Renal pelvis (tissue), 12 donors: ENCODE measurements around the gene C16orf86. TPM values are rescaled to one million over a fixed set of nuclear protein-coding genes. Genes with fewer than 3 reads are reported as not detected.

Source experiments
- DNase-seq: peaks from one replicate; pipeline ENCODE4 v3.0.0-alpha.2; 2013
- long read RNA-seq, 16 experiments: transcript quantifications; one replicate each; lab custom pipeline, GENCODE V29; 2026
- polyA plus RNA-seq, 3 donors: library from polyadenylated mRNA; unstranded; fragments of 120-200 nt; gene quantifications; one replicate each; pipeline ENCODE4 v1.2.1, GENCODE V29; 2013; ENCODE audit not compliant: insufficient read length in 3 of 3

The C16orf86 gene, protein sequence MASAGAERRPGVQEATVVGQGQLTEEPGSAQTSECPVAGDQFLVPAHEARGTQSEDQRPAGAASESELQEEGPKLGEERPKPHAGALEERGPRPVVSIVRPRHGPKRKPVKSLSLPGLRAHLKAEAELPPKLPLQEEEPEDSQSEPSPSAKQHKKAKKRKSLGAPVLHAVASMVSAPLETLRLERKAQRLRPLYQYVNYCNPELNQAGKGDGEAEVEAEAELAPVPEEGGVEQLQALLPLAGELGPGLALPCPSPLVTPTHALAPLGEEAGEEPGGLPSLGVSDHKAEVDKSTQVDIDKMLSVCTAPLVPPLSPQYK
- polyA plus RNA-seq: 1 to 10 TPM; 4.2 to 5.0 (median 4.8) TPM
- long read RNA-seq, donor 1, partial matches to known transcripts: 0 of 1 reads
- long read RNA-seq, donor 1, other reads (novel, unspliced or antisense): 0 of 1 reads
- long read RNA-seq, donor 2, partial matches to known transcripts: 0 of 2 reads
- long read RNA-seq, donor 2, other reads (novel, unspliced or antisense): 0 of 2 reads
- long read RNA-seq, donor 3, partial matches to known transcripts: 0 of 2 reads
- long read RNA-seq, donor 3, other reads (novel, unspliced or antisense): 0 of 2 reads
- long read RNA-seq, donor 4, partial matches to known transcripts: 0 of 2 reads
- long read RNA-seq, donor 4, other reads (novel, unspliced or antisense): 0 of 2 reads
- long read RNA-seq, donor 5, partial matches to known transcripts: 0 of 3 reads
- long read RNA-seq, donor 5, other reads (novel, unspliced or antisense): 0 of 3 reads
- long read RNA-seq, donor 6, partial matches to known transcripts: 0 of 4 reads
- long read RNA-seq, donor 6, other reads (novel, unspliced or antisense): 0 of 4 reads
- long read RNA-seq, donor 7, partial matches to known transcripts: 0 of 4 reads
- long read RNA-seq, donor 7, other reads (novel, unspliced or antisense): 0 of 4 reads
- long read RNA-seq, donor 8: 0 reads
- long read RNA-seq, donor 9, partial matches to known transcripts: 0 of 3 reads
- long read RNA-seq, donor 9, other reads (novel, unspliced or antisense): 0 of 3 reads
- long read RNA-seq, donor 10, partial matches to known transcripts: 0 of 1 reads
- long read RNA-seq, donor 10, other reads (novel, unspliced or antisense): 0 of 1 reads
- long read RNA-seq, donor 11, partial matches to known transcripts: 0 of 3 reads
- long read RNA-seq, donor 11, other reads (novel, unspliced or antisense): 0 of 3 reads
- long read RNA-seq, donor 12, partial matches to known transcripts: 0 of 3 reads
- long read RNA-seq, donor 12, other reads (novel, unspliced or antisense): 0 of 3 reads
- long read RNA-seq, donor 13, partial matches to known transcripts: 0 of 2 reads
- long read RNA-seq, donor 13, other reads (novel, unspliced or antisense): 0 of 2 reads
- long read RNA-seq, donor 14: 0 reads
- long read RNA-seq, donor 15: 0 reads
- long read RNA-seq, donor 16, partial matches to known transcripts: 0 of 2 reads
- long read RNA-seq, donor 16, other reads (novel, unspliced or antisense): 0 of 2 reads

DNA sequence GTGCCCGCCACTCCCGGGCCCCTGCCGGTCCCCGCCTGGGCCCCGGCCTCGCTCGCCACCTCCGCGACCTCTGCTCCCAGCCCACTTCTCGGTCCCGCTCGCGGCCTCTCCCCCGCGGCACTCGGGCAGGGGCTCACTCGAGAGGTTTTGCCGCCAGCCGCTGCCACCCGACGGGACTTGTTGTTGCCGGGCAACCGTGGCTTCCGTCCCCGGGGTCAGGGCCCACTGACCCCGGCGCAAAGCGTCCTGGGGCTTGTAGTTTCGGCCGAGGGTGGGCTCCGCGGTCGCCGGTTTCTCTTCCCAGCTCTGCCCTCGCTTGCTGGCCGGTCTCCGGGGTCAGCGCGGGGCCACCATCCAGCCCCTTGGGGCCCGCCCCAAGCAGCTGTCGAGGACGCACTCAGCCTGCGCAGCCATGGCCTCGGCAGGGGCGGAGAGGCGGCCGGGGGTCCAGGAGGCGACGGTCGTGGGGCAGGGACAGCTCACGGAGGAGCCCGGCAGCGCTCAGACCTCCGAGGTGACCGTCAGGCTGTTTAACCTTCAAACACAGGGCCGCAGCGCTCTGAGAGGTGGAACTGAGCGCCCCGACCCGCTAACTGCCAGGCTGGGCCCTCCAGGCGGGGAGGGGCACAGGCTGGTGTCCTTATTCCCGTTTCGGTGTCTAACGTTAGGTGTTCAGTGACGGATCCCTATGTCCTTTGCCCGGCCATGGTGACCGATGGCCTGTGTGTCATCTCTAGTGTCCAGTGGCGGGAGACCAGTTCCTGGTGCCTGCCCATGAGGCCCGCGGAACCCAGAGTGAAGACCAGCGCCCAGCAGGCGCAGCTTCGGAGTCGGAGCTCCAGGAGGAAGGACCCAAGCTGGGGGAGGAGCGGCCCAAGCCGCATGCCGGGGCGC is at the start of gene C16orf86, which contains the start of gene ENKD1:
Gene C16orf86, plus strand, starts transcription at position 256 of the 894 bp plus-strand sequence. Its CDS starts 157 bp downstream, at position 413.
Gene ENKD1, minus strand, starts transcription at position 192 of the 894 bp plus-strand sequence. CDS start 308 bp downstream, outside the sequence.
- peak; percentile 84 for DNase-seq

DNA sequence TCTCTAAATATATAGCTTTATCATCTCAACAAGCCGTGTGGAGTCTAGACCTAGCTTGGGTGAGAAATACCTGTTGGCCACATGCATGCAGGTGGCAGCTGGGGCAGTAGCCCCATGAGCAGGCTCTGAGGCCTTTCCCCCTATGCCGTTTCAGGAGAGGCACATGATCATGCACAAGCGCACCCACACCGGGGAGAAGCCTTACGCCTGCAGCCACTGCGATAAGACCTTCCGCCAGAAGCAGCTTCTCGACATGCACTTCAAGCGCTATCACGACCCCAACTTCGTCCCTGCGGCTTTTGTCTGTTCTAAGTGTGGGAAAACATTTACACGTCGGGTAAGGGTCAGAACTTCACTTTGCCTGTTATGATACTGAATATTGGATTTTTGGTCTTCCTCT is 38.4 kb upstream of the C16orf86 start:
- no peak for DNase-seq

DNA sequence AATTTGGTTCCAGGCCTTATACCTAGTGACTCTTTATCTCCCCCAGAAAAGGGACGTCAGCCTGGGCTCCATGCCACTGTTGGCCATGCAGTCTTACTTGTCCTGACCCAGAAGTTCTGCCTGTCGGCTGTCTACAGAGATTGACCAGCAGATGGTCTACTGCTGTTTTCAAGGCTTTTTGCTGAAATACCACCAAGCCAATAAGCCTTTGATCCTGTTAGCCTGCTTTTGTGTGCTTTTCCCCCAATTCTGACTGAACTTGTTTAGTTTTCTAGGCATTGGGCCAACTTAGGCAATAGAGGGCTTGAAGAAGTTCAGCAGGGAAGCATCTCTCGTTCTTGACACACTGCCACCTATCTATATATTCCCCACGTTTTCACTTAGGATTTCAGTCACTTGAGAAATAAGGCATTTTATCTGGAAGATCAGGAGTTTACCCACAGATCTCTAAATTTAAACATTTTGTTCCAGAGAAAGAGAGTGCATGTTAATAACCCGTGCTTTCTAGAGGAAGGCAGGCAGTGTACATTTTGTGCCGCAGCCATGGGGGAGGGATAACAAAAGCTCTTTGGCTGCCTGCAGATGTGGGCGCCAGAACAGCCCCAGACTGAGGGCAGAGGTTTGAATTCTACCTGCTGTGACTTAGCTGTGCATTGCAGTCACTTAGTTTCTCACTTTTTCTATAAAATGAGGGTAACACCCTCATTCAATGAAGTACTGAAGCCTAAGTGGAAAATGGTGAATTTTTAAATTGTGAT is 34.0 kb upstream of the C16orf86 start:
- DNase-seq: no peak

DNA sequence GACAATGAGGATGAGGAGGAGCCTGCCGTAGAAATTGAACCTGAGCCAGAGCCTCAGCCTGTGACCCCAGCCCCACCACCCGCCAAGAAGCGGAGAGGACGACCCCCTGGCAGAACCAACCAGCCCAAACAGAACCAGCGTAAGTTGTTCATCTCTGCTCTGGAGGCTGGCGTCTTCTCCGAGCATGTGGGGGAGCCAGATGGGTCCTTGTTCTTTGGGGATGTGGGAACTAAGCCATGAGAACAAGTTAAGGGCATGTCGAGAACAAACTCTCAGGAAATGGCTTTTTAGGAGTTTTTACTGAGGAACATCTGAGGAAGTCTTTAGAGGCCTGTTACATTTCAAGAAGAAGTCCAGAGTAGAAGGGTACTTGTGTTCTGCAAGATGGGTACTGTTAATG is 29.9 kb upstream of the C16orf86 start:
- DNase-seq: no peak

DNA sequence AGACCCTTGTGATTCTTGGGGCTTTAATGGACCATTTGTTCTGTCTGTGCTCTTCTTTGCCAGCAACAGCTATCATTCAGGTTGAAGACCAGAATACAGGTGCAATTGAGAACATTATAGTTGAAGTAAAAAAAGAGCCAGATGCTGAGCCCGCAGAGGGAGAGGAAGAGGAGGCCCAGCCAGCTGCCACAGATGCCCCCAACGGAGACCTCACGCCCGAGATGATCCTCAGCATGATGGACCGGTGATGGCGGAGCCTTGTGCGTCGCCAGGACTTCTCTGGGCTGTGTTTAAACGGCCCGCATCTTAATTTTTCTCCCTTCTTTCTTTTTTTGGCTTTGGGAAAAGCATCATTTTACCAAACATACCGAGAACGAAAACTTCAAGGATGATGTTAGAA is 29.0 kb upstream of the C16orf86 start:
- no peak for DNase-seq

DNA sequence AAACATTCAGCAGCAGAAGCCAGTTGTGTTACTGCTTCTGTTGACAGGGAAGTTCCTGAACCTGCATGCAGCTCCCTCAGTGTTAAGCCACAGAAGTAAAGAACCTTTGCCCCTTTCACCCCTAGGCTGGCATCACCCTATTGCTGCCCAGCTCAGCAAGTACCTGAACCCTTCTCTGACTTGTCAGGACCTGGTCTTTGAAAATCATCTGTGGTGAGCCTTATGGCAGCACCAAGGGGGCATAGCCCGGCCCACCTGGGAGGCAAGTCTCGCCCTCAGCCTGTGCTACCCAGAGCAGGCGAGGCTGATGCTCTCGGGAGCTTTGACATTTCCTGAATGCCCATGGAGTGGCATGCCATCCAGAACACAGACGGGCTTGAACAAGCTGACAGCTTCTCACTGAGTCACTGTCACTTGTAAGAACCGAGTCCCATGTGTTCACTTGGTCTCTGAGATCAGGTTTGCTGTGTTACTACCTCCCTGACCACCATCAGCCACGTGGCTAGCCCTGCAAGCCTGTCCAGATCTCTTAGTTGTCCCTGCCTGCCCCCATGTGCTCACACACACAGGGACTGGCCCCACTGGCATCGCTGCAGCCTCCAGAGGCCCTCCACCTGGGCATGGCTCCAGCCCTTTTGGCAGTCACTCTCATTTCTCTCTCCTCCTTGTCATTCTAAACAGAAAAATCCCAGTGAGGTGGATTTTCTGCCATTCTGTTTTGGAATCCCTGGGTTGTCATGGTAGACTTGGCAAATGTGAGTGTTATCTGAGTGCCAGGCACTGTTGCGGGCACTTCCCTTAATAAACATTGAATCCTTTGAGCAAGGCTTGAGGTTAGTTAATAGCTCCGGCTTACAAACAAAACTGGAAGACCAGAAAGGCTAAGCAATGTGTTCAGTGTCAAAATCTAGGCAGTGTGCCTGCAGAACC is 24.6 kb upstream of the C16orf86 start:
- DNase-seq: no peak

DNA sequence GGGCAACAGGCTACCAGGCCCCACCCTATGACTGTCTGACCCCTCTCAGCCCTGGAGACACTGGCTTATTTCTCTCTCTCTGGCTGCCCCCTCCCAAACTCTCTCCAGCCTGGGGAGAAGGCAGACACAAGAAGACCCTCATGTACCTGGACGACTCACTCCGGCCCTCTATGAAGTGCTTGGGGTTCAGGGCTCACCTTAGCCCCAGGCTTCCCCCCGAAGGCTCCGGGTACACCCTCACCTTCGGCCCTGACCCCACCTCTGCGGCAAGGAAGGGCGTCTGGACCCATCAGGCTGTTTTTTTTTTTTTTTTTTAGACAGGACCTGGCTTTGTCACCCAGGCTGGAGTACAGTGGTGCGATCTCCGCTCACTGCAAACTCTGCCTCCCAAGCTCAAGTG is 22.6 kb upstream of the C16orf86 start:
- DNase-seq: no peak

DNA sequence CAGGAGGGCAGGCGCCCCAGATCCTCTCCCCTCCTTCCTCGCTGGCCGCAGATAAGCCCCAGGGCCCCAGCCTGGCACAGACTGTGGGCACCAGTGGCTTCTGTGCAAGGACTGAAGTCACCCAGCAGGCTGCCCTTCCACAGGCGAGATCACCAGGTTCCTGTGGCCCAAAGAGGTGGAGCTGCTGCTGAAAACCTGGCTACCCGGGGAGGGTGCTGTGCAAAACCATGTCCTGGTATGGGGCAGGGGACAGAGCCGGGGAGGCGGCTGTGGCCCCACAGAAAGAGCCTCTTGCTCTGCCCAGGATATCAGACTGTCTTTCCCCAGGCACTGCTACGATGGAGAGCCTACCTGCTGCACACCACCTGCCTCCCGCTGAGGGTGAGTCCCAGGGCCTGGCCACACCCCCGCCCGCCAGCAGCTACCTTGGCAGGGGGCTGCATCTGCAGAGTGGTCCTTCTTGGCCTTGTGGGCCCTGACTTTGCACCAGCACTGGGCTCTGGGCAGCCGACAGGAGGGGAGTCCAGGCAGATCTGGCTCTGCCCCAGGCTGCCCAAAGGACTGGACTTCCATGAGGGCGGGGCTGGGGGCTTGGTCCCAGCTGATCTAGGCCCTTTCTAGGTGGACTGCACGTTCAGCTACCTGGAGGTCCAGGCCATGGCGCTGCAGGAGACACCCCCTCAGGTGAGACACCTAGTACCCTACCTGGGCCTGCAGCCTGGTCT is 21.1 kb upstream of the C16orf86 start:
- no peak for DNase-seq

DNA sequence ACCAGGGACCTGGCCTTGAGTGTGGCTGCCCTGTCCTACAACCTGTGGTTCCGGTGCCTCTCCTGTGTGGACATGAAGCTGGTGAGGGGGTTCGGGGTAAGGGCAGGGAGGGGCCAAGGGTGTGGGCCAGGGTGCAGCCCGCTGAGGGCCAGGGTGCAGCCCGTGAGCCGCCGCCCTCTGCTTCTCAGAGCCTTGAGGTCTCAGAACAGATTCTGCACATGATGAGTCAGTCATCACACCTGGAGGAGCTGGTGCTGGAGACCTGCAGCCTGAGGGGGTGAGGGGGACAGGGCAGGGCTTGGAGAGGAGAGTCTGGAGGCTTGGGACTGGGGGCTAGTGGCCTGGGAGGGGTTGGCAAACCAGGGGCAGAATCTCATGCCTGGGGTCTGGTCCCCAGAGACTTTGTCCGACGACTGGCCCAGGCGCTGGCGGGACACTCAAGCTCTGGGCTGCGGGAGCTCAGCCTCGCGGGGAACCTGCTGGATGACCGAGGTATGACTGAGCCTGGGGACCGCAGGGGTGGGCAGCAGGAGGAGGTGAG is 19.4 kb upstream of the C16orf86 start:
- DNase-seq: no peak

DNA sequence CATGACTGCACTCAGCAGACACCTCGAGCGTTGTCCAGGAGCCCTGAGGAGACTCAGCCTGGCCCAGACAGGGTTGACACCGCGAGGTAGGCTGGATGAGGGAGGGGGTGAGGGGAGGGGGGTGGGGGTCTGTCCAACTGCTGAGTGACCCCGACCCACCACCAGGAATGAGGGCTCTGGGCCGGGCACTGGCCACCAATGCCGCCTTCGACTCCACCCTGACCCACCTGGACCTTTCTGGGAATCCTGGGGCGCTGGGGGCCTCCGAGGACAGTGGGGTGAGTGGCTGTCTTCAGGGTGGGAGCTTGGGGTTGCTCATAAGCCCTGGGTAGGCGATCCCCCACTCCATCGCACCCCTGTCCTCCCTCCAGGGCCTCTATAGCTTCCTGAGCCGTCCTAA is 18.9 kb upstream of the C16orf86 start:
- DNase-seq: no peak

DNA sequence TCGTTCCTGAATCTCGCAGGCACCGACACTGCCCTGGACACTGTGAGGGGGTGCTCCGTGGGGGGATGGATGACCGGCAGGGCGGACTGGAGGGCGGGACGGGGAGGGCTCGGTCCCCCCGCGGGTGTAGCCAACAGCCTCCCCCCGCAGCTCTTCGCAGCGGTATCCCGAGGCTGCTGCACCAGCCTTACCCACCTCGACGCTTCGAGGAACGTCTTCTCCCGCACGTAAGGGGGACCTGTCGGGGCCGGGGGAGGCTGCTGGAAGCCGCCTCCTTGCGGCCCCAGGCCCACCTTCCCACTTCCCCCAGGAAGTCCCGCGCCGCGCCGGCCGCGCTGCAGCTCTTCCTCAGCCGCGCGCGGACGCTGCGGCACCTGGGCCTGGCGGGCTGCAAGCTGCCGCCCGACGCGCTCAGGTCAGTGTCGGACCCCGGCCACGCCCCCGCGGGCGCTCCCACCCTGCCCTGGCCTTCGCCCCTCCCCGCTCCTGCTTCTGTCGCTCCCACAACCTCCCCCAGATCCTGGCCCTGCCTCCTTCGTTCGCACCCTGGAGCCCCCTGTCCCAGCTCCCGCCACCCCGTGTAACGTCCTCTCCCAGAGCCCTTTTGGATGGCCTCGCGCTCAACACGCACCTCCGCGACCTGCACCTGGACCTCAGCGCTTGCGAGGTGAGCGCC is 18.4 kb upstream of the C16orf86 start:
- no peak for DNase-seq

DNA sequence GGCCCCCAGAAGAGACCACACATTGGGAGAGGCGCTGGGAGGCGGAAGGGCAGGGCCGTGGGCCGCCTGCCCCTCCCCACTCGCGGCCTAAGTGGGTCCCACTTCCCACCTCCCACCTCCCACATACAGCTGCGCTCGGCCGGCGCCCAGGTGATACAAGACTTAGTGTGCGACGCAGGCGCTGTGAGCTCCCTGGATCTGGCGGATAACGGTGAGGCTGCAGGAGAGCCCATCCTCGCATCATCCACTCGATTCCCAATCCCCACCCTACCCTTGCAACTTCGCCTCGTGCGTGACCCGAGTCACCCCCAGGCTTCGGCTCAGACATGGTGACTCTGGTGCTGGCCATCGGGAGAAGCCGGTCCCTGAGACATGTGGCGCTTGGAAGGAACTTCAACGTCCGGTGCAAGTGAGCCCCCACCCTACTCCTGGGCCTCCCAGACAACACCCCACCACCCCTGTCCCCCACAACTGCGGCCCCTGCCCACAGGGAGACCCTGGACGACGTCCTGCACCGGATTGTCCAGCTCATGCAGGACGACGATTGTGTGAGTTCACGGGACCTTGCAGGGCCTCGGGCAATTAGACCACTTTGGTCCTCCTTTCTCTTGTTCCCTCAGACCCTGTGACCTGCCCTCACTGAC is 17.7 kb upstream of the C16orf86 start:
- no peak for DNase-seq

DNA sequence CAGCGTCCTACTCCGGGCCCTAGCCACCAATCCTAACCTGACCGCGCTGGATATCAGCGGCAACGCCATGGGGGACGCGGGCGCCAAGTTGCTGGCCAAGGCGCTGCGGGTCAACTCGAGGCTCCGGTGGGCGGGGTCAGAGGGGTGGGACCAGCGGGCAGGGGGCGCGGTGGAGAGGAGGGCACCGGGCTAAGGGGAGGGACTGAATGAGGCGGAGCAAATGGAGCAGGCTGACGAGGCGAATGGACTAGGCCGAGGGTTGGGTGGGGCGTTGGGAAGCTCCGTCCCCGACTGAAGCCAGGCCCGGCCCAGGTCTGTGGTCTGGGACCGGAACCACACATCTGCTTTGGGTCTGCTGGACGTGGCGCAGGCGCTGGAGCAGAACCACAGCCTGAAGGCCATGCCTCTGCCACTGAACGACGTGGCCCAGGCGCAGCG is 17.1 kb upstream of the C16orf86 start:
- no peak for DNase-seq

DNA sequence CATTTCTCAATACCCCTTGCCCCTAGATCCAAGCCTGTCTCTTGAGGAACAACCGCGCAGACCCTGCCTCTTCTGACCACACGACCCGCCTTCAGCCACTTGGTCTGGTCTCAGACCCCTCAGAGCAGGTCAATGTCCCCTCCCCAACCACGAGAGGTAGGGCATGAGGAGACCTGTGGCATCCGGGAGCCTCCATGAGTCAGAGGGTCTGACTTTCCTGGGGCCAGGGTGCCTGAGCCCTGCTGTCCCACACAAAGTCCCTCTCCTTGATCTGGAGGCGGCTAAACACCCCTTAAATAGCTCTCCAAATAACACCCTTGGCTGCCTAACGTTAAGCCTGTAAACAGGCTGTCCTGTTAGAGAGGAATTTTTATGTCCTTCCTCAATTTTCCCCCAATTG is 16.6 kb upstream of the C16orf86 start:
- DNase-seq: no peak

DNA sequence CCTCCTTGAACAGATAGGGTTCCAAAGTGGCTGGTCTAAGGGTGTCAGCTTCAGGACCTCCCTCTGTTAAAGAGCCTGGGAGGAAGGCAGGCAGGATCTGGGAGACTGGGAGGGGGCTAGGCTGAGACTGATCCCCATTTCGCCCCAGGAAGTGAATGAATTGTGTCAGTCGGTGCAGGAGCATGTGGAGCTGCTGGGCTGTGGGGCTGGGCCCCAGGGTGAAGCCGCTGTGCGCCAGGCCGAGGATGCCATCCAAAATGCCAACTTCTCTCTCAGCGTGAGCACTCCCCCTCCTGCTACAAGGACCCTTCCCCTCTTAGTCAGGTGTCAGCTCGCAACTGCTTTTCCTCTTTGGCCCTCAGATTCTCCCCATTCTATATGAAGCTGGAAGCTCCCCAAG is 15.6 kb upstream of the C16orf86 start:
- no peak for DNase-seq

DNA sequence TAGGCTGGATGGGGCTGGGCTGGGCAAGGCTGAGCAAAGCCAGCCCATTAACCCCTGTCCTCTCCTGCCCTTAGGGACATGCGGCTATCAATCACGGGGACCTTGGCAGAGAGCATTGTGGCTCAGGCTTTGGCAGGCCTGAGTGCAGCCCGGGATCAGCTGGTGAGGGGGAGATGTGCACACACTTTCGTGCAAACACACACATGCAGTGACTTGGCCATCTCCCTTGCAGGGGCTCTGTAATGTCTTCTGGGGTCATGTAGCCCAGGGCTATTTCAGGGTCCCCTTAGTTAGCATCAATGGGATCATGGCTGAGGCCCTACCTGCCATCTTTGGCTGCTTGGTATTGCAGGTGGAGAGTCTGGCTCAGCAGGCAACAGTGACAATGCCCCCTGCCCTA is 14.8 kb upstream of the C16orf86 start:
- DNase-seq: no peak
